HEK293T (cell line): Measurements from ENCODE around the gene STARD9.
A peak's percentile ranks its signal among the peaks of the same experiment; 100 is the strongest.

Source experiments
- CTCF ChIA-PET: fragments of 350-600 bp; formaldehyde crosslinking; extraction: SDS; loops from one replicate; lab custom pipeline; 2021; ENCODE audit warnings: antibody characterized with exemption, inconsistent platforms; lab: Yijun Ruan, JAX
- POLR2A ChIA-PET: fragments of 350-600 bp; formaldehyde crosslinking; extraction: SDS; loops from one replicate; lab custom pipeline; 2020; ENCODE audit warnings: antibody characterized with exemption, inconsistent platforms; lab: Yijun Ruan, JAX
- DNase-seq: peaks from one replicate; pipeline ENCODE4 v3.0.0; 2012; ENCODE audit warnings: mixed read lengths; ENCODE audit errors: extremely low spot score
- ARNT ChIP-seq: fragments of 450-650 bp; IDR thresholded peaks from 2 replicates; pipeline ENCODE4 v1.6.1; 2017; ENCODE audit warnings: mild to moderate bottlenecking
- BHLHE40 ChIP-seq: fragments of 450-650 bp; IDR thresholded peaks from 2 replicates; pipeline ENCODE4 v1.6.1; 2016; ENCODE audit warnings: mild to moderate bottlenecking, moderate library complexity, borderline replicate concordance
- CTBP1 ChIP-seq: fragments of 450-650 bp; IDR thresholded peaks from 2 replicates; pipeline ENCODE4 v1.6.1; 2016; ENCODE audit warnings: borderline replicate concordance
- ELF4 ChIP-seq: fragments of 450-650 bp; IDR thresholded peaks from 2 replicates; pipeline ENCODE4 v1.6.1; 2017; ENCODE audit warnings: antibody characterized with exemption
- FOXA1 ChIP-seq: fragments of 450-650 bp; IDR thresholded peaks from 2 replicates; pipeline ENCODE4 v1.6.1; 2016; ENCODE audit warnings: mild to moderate bottlenecking
- FOXK2 ChIP-seq: fragments of 450-650 bp; IDR thresholded peaks from 2 replicates; pipeline ENCODE4 v1.6.1; 2016; ENCODE audit warnings: mild to moderate bottlenecking
- FOXM1 ChIP-seq: fragments of 450-650 bp; IDR thresholded peaks from 2 replicates; pipeline ENCODE4 v1.6.1; 2017; ENCODE audit warnings: mild to moderate bottlenecking, borderline replicate concordance
- HDGF ChIP-seq: fragments of 450-650 bp; IDR thresholded peaks from 2 replicates; pipeline ENCODE4 v1.6.1; 2017; ENCODE audit warnings: antibody characterized with exemption, borderline replicate concordance
- L3MBTL2 ChIP-seq: fragments of 450-650 bp; conservative IDR thresholded peaks from 2 replicates; pipeline ENCODE4 v1.6.1; 2016; ENCODE audit warnings: mild to moderate bottlenecking
- LEF1 ChIP-seq: fragments of 450-650 bp; IDR thresholded peaks from 2 replicates; pipeline ENCODE4 v1.6.1; 2017; ENCODE audit warnings: mild to moderate bottlenecking, borderline replicate concordance
- NFRKB ChIP-seq: fragments of 450-650 bp; IDR thresholded peaks from 2 replicates; pipeline ENCODE4 v1.6.1; 2016; ENCODE audit warnings: mild to moderate bottlenecking, moderate library complexity
- SP1 ChIP-seq: fragments of 450-650 bp; IDR thresholded peaks from 2 replicates; pipeline ENCODE4 v1.6.1; 2017
- SUZ12 ChIP-seq: fragments of 450-650 bp; IDR thresholded peaks from 2 replicates; pipeline ENCODE4 v1.6.1; 2016; ENCODE audit warnings: mild to moderate bottlenecking
- TARDBP ChIP-seq: fragments of 450-650 bp; IDR thresholded peaks from 2 replicates; pipeline ENCODE4 v1.6.1; 2016
- ZNF384 ChIP-seq: fragments of 450-650 bp; IDR thresholded peaks from 2 replicates; pipeline ENCODE4 v1.6.1; 2016
- TF ChIP-seq, protein P1 (sequence below): fragments of 450-650 bp; IDR thresholded peaks from 2 replicates; pipeline ENCODE4 v1.6.1; 2016

The STARD9 gene

DNA sequence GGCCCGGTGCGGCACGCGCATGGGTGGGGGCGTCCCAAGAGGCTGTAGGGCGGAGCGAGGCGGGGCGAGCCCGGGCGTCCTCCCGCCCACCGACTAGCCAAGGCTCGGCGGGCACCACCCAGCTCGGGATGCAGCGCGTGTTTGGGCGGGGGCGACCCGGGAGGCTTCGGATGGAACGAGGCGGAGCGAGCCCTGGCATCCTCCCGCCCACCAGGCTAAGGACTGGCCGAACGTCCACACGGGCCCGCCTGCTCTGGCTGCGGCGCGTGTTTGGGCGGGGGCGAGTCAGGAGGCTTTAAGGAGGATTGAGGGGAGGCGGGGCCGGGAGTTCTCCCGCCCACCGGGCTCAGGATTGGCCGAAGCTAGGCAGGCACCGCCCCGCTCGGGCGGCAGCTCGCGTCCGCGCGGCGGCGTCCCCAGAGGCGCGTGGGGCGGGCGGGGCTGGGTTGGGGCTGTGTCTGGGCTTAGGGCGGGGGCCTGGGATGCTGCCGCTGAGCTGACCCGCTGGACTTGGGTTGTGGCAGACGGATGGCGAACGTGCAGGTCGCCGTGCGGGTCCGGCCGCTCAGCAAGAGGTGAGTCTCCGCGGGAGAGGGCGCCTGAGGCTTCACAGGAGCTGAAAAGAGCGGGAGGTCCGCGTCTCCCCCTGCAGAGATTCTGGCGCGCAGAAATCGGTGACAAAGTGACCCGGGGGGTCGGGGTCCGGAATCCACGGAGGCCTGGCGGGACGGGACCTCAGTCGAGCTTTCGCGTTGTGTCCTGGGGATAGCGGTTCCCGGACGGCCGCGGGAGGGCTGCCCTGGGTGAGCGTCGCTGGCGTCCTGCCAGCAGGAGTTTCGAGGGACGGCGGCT lies at the start of gene STARD9:
Gene STARD9 (plus strand): TSS at position 419 of the 852 bp plus-strand sequence. CDS start 110 bp downstream, at position 529.
- CTCF ChIA-PET = no interaction called here
- POLR2A ChIA-PET = interaction anchor here (0.6 to 1.4 kb wide), 9 partner anchors 8 to 84 kb away, joined by 3 to 6 read pairs (median 4); partner anchors contain the start of genes HAUS2, LRRC57 and ZNF106
- no peak for TF ChIP-seq ARNT
- TF ChIP-seq L3MBTL2 = peak; percentile 91
- TF ChIP-seq, protein P1, sequence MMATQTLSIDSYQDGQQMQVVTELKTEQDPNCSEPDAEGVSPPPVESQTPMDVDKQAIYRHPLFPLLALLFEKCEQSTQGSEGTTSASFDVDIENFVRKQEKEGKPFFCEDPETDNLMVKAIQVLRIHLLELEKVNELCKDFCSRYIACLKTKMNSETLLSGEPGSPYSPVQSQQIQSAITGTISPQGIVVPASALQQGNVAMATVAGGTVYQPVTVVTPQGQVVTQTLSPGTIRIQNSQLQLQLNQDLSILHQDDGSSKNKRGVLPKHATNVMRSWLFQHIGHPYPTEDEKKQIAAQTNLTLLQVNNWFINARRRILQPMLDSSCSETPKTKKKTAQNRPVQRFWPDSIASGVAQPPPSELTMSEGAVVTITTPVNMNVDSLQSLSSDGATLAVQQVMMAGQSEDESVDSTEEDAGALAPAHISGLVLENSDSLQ = no peak
- TF ChIP-seq CTBP1 = no peak
- TF ChIP-seq HDGF = peak; percentile 87; the same call in 1 of the 2 replicates
- peak; percentile 91 for DNase-seq

DNA sequence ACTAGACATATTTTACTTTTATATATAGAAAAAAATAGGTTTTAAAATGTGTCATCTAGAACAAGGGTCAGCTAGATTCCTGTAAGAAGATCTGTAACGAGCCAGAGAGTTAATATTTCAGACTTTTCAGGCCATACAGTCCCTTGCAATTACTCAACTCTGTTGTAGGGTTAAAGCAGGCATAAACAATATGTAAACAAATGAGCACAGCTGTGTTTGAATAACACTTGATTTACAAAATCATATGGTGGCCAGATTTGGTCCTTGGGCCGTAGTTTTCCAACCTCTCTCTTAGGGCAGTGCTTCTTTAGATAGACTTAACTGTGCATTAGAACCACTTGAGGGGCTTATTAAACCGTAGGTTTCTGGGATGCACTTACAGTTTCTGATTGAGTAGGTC lies 46.4 kb upstream of the STARD9 start:
- CTCF ChIA-PET = no interaction called here
- POLR2A ChIA-PET = interaction anchor here (0.8 kb wide), 1 partner anchor 19 kb away, joined by 3 read pairs; no protein-coding TSS in a partner anchor
- DNase-seq = no peak
- TF ChIP-seq HDGF (no peak), SUZ12 (no peak), BHLHE40 (no peak), TARDBP (no peak), CTBP1 (no peak), FOXM1 (no peak), ZNF384 (no peak), LEF1 (no peak), ARNT (no peak), FOXK2 (no peak), FOXA1 (no peak)
- TF ChIP-seq, protein P1 = no peak

DNA sequence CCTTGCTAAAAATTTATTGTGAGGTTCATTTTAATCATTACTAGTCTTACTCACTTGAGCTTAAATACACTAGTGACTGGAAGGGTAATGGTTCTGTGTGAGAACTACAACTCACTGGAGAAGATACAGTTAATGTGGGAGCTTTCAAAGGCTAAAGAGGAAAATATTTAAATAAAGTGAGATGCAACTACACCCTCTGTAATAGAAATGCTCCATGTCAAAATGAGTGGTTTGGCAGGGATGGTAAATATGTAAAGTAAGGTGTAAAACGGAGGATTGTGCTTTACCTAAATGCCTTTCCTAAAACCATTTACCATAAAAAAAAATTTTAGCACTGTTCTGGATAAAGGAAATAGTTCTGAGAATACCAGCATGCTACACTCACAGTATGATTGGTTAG lies 42.2 kb upstream of the STARD9 start:
- POLR2A ChIA-PET = no interaction called here
- DNase-seq = no peak
- no peak for TF ChIP-seq CTBP1
- no peak for TF ChIP-seq SUZ12
- no peak for TF ChIP-seq BHLHE40
- TF ChIP-seq, protein P1 = no peak
- no peak for TF ChIP-seq LEF1
- no peak for TF ChIP-seq ZNF384
- TF ChIP-seq HDGF = no peak
- TF ChIP-seq ELF4 = no peak
- CTCF ChIA-PET = no interaction called here

DNA sequence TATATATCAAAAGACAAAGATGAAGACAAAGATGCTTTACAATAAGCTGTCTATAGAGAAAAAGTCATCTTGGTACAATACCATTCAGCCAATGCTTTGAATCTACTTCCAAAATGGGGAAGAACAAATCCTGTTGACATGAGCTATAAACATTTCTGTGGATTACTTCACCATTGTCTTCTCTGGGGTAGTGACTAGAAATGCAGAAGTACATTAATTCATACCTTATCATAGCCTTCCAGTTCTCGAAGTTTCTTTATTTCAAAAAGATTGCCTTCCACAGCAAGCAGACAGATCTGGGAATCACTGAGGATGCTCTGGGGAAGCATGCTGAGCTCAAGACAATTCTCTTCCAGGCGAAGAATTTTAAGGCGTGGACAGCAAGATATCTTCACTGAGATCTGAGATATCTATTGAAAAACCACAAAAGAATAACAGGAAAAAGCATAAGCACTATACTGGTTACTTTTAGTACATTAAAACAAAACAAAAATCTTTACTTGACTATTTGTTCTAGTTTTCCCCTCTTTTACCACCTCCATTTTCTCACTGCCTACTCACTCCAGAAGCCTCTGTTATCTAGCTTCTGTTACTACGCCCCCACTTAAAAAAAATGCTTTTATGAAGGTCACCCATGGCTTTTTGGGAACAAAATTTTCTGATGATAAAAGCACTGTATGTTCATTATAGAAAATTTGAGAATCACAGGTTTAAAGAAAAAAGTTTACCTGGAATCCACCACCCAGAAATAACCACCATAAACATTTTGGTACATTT lies 30.4 kb upstream of the STARD9 start:
- TF ChIP-seq, protein P1 = no peak
- TF ChIP-seq LEF1 (no peak), ZNF384 (no peak), HDGF (no peak), FOXM1 (no peak), SUZ12 (no peak), CTBP1 (no peak), TARDBP (no peak), ARNT (no peak), BHLHE40 (no peak), FOXA1 (no peak), ELF4 (no peak)
- ChIA-PET POLR2A (no interaction called here), CTCF (no interaction called here)
- DNase-seq = no peak

DNA sequence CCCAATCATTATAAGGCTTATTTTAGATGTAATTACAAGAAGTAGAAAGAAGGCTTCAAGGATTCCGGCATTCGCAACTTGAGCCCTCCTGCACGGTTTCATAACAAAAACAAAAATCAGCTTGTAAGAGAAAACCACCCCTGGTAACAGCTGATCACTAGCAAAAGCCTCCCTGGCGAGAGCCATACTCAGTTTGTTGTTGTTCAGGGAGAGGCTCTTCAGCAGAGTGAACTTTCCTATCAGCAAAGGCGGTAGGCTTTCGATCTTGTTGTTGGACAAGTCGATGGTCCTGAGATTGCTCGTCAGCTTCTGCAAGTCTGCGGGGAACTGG lies 27.5 kb upstream of the STARD9 start:
- ChIA-PET CTCF (no interaction called here), POLR2A (interaction anchor here (0.5 to 2.0 kb wide), 11 partner anchors 9 to 275 kb away, joined by 3 to 13 read pairs (median 3); partner anchors contain the start of genes GANC, SNAP23, STARD9 and TMEM87A)
- TF ChIP-seq ZNF384 (no peak), NFRKB (no peak), FOXM1 (no peak), ARNT (no peak), ELF4 (no peak), HDGF (no peak), FOXA1 (no peak), TARDBP (no peak), L3MBTL2 (no peak), SP1 (no peak), CTBP1 (no peak), FOXK2 (no peak), LEF1 (no peak), SUZ12 (no peak), BHLHE40 (no peak)
- TF ChIP-seq, protein P1 = no peak
- DNase-seq = no peak
